ENCODE measurements around the gene ATAD3C. TPM values are rescaled to one million over a fixed set of nuclear protein-coding genes. Genes with fewer than 3 reads are reported as not detected.

Gene ATAD3C
- total and polyA plus RNA-seq, 2 of the 8 experiments (the other 6 are each of a cell fraction or from before 2014, with no cell fraction given), result 2.0 to 2.7 TPM

DNA sequence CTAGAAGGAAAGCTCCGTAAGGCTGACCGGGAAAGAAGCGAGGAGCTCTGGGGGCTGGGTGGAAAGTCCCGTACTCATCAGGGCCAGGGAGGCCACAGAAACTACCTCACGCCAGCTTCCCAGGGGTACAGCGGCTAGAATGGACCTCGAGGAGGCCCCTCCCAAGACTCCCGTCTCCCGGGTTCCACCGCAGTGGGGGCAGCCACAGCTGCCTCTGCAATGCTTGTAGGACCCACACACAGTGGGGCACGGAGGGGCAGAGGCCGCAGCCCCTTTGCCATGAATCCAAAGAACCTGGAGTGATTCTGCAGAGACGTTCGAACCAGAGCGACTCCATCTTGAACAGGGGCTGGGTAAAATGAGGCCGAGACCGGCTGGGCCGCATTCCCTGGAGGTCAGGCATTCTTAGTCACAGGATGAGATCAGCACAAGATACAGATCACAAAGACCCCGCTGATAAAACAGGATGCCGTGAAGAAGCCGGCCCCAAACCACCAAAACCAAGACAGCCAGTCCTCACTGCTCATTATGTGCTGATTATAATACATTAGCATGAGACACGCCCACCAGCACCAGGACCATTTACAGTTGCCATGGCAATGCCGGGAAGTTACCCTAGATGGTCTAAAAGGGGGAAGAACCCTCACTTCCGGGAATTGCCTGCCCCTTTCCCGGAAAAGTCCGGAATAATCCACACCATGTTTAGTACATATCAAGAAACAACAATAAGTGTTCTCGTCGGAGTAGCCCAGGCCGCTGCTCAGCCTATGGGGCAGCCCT is 26.8 kb upstream of the ATAD3C start:
- H3K56ac ChIP-seq (replicated peaks; ENCODE audit: insufficient read length, low read depth, low read length), result no peak overlapping the region
- H2AK5ac ChIP-seq (ENCODE audit: low read depth, low read length), result no peak overlapping the region
- no peak overlapping the region; the same call in 1 of the 2 replicates for H2BK20ac ChIP-seq (ENCODE audit: low read length)
- no peak overlapping the region for H3K18ac ChIP-seq (ENCODE audit: extremely low read depth, low read length)
- FAIRE-seq (peak; percentile 48), DNase-seq (ENCODE audit: low read depth in 1 of 2, low spot score in 2 of 2) (no peak)
- H2BK5ac ChIP-seq (ENCODE audit: low read depth, low read length), result peak overlapping the region; percentile 77
- H2BK12ac ChIP-seq (ENCODE audit: low read depth, low read length), result 0 out of 2 replicates have a peak overlapping the region, but pooled peaks have one; percentile 40
- no peak overlapping the region for H2AFZ ChIP-seq (ENCODE audit: low read length)
- no peaks in the 10 kb centered on the region for H3K79me2 ChIP-seq (ENCODE audit: control insufficient read depth in 1 of 2, insufficient read depth in 2 of 2, low read length in 2 of 2)
- no peaks in the 10 kb centered on the region for H3K36me3 ChIP-seq (ENCODE audit: control insufficient read depth in 2 of 4, insufficient read depth in 4 of 4, low read length in 3 of 4)
- peaks cover 12% of the 10 kb centered on the region; the same call in 1 of the 2 replicates for H3K23me2 ChIP-seq (ENCODE audit: low read depth, low read length)
- ChIA-PET CTCF (ENCODE audit: partially characterized antibody) (interaction anchor here (1.1 to 2.9 kb wide), 4 partner anchors 9 to 18 kb away, joined by 3 to 12 read pairs (median 5); partner anchors contain the start of gene MRPL20), POLR2A (ENCODE audit: partially characterized antibody) (interaction anchor here (0.7 to 22.9 kb wide), 4 partner anchors 10 to 36 kb away, joined by 3 to 515 read pairs (median 30); partner anchors contain the start of genes CCNL2, MRPL20 and VWA1)
- H4K5ac ChIP-seq (ENCODE audit: insufficient read length, low read depth, low read length), result no peak overlapping the region
- H3K4me1 ChIP-seq (replicated peaks in 1 of 4; ENCODE audit: control insufficient read depth in 3 of 4, insufficient read depth in 4 of 4, low read length in 3 of 4), result peaks cover 0 to 41% (median 33%) of the 10 kb centered on the region in 4 experiments; a peak in 6 of 7 replicates
- 77% methylated on average over 29 of the region's 29 CpGs; no CpG with 5 or more reads in 1 of the 2 experiments for WGBS, 2 experiments (ENCODE audit: extremely low coverage in 1 of 2, insufficient coverage in 1 of 2, insufficient read length in 1 of 2, insufficient replicate concordance in 2 of 2, low coverage in 1 of 2, low lambda C conversion rate in 2 of 2, missing lambda C conversion rate in 1 of 2)
- H4K8ac ChIP-seq (ENCODE audit: extremely low read depth, insufficient read depth, low read length), result no peak overlapping the region
- H3K27me3 ChIP-seq (replicated peaks in 1 of 4; ENCODE audit: control insufficient read depth in 3 of 4, extremely low read depth in 1 of 4, insufficient read depth in 3 of 4, low read length in 3 of 4), result no peaks in the 10 kb centered on the region; a peak in 2 of 7 replicates
- H3K9me3 ChIP-seq (ENCODE audit: insufficient read depth in 2 of 2, low read depth in 1 of 2, low read length in 1 of 2), result no peaks in the 10 kb centered on the region
- H3K79me1 ChIP-seq (ENCODE audit: low read depth, low read length), result no peaks in the 10 kb centered on the region
- no peaks in the 10 kb centered on the region for H4K20me1 ChIP-seq (replicated peaks in 1 of 2; ENCODE audit: control insufficient read depth in 1 of 2, insufficient read depth in 2 of 2, low read length in 2 of 2)
- H3K27ac ChIP-seq (ENCODE audit: low read depth, low read length), result 0 out of 2 replicates have a peak overlapping the region, but pooled peaks have one; percentile 2
- no peak overlapping the region for H2BK120ac ChIP-seq (replicated peaks; ENCODE audit: low read depth, low read length)
- 0 out of 2 replicates have a peak overlapping the region, but pooled peaks have one; percentile 72 for H2BK15ac ChIP-seq (ENCODE audit: low read length)
- no peak overlapping the region for H3K4ac ChIP-seq (replicated peaks; ENCODE audit: insufficient read length, low read depth, low read length)
- no peak overlapping the region for H3K4me3 ChIP-seq (ENCODE audit: extremely low read depth in 1 of 4, insufficient read depth in 2 of 4, low read depth in 3 of 4, low read length in 4 of 4)
- H3K14ac ChIP-seq (ENCODE audit: insufficient read length), result no peak overlapping the region
- H4K91ac ChIP-seq (replicated peaks; ENCODE audit: insufficient read length, low read length), result no peak overlapping the region
- H3K9ac ChIP-seq (replicated peaks in 1 of 4; ENCODE audit: extremely low read depth in 1 of 4, low read depth in 3 of 4, low read length in 3 of 4), result no peak overlapping the region
- H3K23ac ChIP-seq (ENCODE audit: insufficient read length), result no peak overlapping the region
- peak overlapping the region in 1 of 2 experiments; percentile 27; a peak in 1 of 4 replicates for H3K4me2 ChIP-seq (ENCODE audit: insufficient read depth in 1 of 2, low read depth in 2 of 2, low read length in 2 of 2)
- TF ChIP-seq SAP30 (IDR thresholded peaks at IDR 0.05; ENCODE audit: insufficient read depth, insufficient replicate concordance, low read length) (no peak), KDM1A (IDR thresholded peaks at IDR 0.05; ENCODE audit: borderline replicate concordance, low read length) (0 out of 2 replicates have a peak, but pooled peaks have one; percentile 30), TAF1 (IDR thresholded peaks at IDR 0.05; ENCODE audit: low read depth, low read length) (peak; percentile 44; the same call in 1 of the 2 replicates), EGR1 (IDR thresholded peaks at IDR 0.05; ENCODE audit: borderline replicate concordance, low read depth, low read length) (no peak), RBBP5 (IDR thresholded peaks at IDR 0.05; ENCODE audit: borderline replicate concordance, low read depth, low read length) (no peak), BACH1 (IDR thresholded peaks at IDR 0.05; ENCODE audit: low read length) (no peak), TEAD4 (IDR thresholded peaks at IDR 0.05; ENCODE audit: low read depth, low read length) (peak; percentile 86), GTF2F1 (IDR thresholded peaks at IDR 0.05; ENCODE audit: borderline replicate concordance, low read depth, low read length) (no peak), CHD2 (IDR thresholded peaks at IDR 0.05; ENCODE audit: low read length) (no peak), MAX (IDR thresholded peaks at IDR 0.05) (no peak), SIRT6 (IDR thresholded peaks at IDR 0.05; ENCODE audit: low read length) (no peak), TCF12 (IDR thresholded peaks at IDR 0.05; ENCODE audit: low read depth, low read length) (no peak)

All from H1 (cell line).